ENCODE data around the gene RSPRY1. TPM values are rescaled to one million over a fixed set of nuclear protein-coding genes. Genes with fewer than 3 reads are reported as not detected.

RSPRY1 gene
- total RNA-seq, 4 donors from 2014 or later = 22.4 to 30.7 (median 25.7) TPM

DNA sequence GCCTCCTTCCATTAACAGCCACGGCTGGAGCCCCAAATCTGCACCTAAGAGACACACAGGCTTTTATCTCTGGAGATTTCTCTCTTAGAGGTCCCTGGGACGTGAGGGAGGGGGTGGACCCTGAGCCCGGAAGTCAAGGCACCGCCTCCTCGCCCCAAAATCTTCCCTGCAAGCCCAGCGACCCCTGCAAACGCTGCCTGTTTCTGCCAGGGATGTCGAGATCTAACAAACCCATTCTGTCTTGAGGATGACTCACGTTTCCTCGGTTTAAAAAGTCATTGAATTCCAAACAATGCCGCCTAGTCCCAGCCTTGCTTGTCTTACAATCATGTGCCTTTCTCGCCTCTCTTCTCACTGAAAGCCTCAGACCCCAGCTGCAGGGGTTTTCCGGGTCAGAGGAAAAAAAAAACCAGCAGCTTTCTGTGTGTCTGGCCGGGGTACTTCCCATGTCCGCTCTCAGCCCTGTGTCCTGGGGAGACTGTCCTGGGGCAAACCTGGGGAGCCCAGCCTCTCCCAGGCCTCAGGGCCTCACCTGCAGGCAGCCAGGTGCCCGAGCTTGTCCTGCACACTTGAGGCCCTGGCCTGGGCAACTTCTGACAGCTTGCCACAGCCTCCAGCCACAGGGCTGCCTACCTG, 74.3 kb downstream of the RSPRY1 start:
- peak overlapping the region in 1 of 4 donors; percentile 8 for H3K4me3 ChIP-seq
- H3K9me3 ChIP-seq = no peaks in the 10 kb centered on the region
- H3K36me3 ChIP-seq = peaks cover 8 to 26% (median 14%) of the 10 kb centered on the region in 4 donors
- H3K27ac ChIP-seq (replicated peaks in 1 of 4) = peak overlapping the region; percentile 50 to 66 (median 58)
- H3K4me1 ChIP-seq = peaks cover 9 to 19% (median 14%) of the 10 kb centered on the region in 4 donors
- WGBS = 27% methylated on average over 16 of the region's 16 CpGs
- no peak for DNase-seq (ENCODE audit: extremely low spot score)
- intact Hi-C loops (cut with DNase I) = no loop called here
- no peaks in the 10 kb centered on the region for H3K27me3 ChIP-seq
- TF ChIP-seq POLR2AphosphoS5 (IDR thresholded peaks at IDR 0.05) (peak in 1 of 2 donors; percentile 20), EP300 (IDR thresholded peaks at IDR 0.05) (no peak)

DNA sequence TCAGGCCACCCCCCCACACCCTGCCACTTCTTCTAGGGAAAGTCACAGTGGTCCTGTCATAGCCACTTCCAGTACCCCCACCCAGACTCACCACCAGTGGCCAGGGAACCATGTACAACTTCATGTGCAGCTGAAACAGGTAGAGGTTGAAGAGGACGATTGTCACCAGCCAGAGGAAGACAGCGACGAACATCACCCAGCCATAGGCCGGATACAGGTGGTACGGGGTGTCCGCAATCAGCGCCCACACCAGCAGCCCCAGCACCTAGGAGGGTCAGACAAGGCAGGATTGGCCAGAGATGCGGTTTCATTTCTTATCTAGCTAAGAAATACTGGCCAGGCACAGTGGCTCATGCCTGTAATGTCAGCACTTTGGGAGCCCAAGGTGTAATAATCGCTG, 75.7 kb downstream of the RSPRY1 start:
- Histone ChIP-seq H3K9me3 (no peaks in the 10 kb centered on the region), H3K4me1 (peaks cover 14 to 30% (median 18%) of the 10 kb centered on the region in 4 donors), H3K36me3 (peaks cover 0 to 12% (median under 1%) of the 10 kb centered on the region in 4 donors), H3K27ac (replicated peaks in 1 of 4) (no peak overlapping the region), H3K4me3 (no peak overlapping the region), H3K27me3 (no peaks in the 10 kb centered on the region)
- no peak for TF ChIP-seq POLR2A (IDR thresholded peaks at IDR 0.05; ENCODE audit: low read depth)
- no peak for TF ChIP-seq EP300 (IDR thresholded peaks at IDR 0.05)
- no peak for TF ChIP-seq POLR2AphosphoS5 (IDR thresholded peaks at IDR 0.05)
- TF ChIP-seq, protein P1, sequence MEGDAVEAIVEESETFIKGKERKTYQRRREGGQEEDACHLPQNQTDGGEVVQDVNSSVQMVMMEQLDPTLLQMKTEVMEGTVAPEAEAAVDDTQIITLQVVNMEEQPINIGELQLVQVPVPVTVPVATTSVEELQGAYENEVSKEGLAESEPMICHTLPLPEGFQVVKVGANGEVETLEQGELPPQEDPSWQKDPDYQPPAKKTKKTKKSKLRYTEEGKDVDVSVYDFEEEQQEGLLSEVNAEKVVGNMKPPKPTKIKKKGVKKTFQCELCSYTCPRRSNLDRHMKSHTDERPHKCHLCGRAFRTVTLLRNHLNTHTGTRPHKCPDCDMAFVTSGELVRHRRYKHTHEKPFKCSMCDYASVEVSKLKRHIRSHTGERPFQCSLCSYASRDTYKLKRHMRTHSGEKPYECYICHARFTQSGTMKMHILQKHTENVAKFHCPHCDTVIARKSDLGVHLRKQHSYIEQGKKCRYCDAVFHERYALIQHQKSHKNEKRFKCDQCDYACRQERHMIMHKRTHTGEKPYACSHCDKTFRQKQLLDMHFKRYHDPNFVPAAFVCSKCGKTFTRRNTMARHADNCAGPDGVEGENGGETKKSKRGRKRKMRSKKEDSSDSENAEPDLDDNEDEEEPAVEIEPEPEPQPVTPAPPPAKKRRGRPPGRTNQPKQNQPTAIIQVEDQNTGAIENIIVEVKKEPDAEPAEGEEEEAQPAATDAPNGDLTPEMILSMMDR (IDR thresholded peaks at IDR 0.05) = no peak
- DNase-seq (ENCODE audit: extremely low spot score) = no peak
- 99% methylated on average over 8 of the region's 9 CpGs for WGBS
- intact Hi-C loops (cut with DNase I) = no loop called here

DNA sequence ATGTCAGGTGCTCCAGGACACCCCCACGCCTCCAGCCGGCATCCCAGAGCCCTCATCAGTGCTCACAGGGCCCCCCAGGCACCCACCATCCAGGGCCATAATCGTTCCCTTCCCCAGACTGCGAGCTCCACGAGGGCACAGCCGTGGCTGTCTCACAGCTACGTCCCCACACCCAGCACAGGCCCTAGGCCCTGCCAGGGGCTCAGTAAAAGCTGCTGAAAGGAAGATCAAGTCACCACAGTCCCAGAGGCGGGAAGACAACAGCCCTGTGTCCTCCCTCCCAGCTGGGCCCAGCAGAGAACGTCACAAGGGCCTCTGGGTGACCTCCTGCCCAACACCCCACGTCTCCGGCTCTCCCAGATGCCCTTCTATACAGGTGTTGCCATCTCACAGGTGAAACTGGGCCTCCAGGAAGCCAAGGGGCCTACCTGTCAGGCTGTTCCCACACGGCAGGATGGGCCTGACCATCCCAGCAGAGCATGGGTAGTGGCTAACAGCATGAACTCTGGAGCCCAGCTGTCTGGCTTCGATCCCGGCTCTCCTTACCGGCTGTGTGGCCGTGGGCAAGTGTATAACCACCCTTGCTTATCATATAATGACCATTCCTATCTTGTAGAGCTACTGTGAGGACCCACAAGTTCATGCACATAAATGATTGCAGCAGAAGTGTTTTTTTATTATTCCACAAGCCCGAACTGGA, 76.9 kb downstream of the RSPRY1 start:
- no peaks in the 10 kb centered on the region for H3K27me3 ChIP-seq
- H3K4me1 ChIP-seq = peaks cover 14 to 30% (median 24%) of the 10 kb centered on the region in 4 donors
- peak overlapping the region in 1 of 4 donors; percentile 14 for H3K27ac ChIP-seq (replicated peaks in 1 of 4)
- no peak overlapping the region for H3K4me3 ChIP-seq
- 86% methylated on average over 14 of the region's 17 CpGs for WGBS
- peaks cover 0 to 3% (median 0%) of the 10 kb centered on the region in 4 donors for H3K36me3 ChIP-seq
- no peak for DNase-seq (ENCODE audit: extremely low spot score)
- TF ChIP-seq, protein P1 (IDR thresholded peaks at IDR 0.05) = no peak
- TF ChIP-seq EP300 (IDR thresholded peaks at IDR 0.05) (no peak), POLR2A (IDR thresholded peaks at IDR 0.05; ENCODE audit: low read depth) (no peak), POLR2AphosphoS5 (IDR thresholded peaks at IDR 0.05) (no peak)
- no peaks in the 10 kb centered on the region for H3K9me3 ChIP-seq
- intact Hi-C loops (cut with DNase I) = no loop called here

DNA sequence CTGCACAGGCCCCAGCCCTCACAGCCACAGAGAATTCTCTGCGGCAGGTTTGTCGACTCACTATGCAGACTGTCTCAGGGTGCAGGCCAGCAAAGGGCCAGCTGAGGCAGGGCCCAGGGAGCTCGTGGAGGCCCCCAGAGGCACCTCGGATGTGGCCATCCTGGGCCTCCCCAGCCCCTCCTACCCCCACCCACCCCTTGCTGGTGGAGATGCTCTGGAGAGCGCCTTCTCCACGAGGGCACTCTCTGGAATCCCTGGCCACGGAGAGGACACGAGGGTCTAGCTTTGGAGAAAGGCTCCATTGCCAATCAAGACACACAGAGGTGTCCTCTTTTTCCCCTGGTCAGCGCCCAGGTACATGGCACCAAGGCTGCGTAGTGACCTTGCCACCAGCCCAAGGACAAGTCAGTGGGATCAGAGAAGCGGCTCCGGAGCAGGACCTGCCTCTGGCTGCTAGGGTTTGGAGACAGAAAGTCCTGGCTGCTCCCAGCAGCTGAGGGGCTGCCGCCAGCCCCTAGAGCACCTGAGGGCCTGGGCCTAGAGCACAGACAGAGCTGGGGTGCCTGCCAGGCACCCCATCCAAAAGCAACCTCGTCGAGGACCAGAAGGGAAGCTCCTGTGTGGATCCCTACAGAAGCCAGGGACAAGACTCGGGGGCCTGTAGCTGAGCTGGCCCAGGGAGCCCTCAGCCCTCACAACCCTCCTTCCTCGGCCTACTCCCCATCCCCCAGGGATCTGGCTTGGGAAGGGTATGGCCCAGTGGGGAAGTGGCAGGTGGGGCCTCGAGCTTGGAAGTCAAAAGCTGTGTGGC, 77.6 kb downstream of the RSPRY1 start:
- no peak overlapping the region for H3K4me3 ChIP-seq
- H3K36me3 ChIP-seq = no peaks in the 10 kb centered on the region
- H3K9me3 ChIP-seq = no peaks in the 10 kb centered on the region
- no peak overlapping the region for H3K27ac ChIP-seq (replicated peaks in 1 of 4)
- intact Hi-C loops (cut with DNase I) = no loop called here
- no peak for TF ChIP-seq POLR2A (IDR thresholded peaks at IDR 0.05; ENCODE audit: low read depth)
- TF ChIP-seq, protein P1 (IDR thresholded peaks at IDR 0.05) = no peak
- TF ChIP-seq EP300 (IDR thresholded peaks at IDR 0.05) = no peak
- TF ChIP-seq POLR2AphosphoS5 (IDR thresholded peaks at IDR 0.05) = no peak
- no peak for DNase-seq (ENCODE audit: extremely low spot score)
- WGBS = 90% methylated on average over 10 of the region's 18 CpGs
- H3K4me1 ChIP-seq = peaks cover 14 to 30% (median 24%) of the 10 kb centered on the region in 4 donors
- no peaks in the 10 kb centered on the region for H3K27me3 ChIP-seq

DNA sequence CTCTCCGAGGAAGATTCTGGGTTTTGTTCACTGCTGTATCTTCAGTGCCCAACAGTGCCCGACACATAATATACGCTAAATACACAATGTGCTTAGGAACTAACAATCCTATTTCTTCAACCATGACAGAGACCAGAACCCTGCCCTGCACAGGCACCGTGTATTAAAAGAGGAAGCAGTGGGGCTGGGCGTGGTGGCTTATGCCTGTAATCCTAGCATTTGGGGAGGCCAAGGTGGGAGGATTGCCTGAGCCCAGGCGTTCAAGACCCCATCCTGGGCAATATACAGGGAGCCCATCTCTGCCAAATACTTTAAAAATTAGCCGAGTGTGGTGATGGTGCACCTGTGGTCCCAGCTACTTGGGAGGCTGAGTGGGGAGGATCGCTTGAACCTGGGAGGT, 78.3 kb downstream of the RSPRY1 start:
- Histone ChIP-seq H3K36me3 (no peaks in the 10 kb centered on the region), H3K9me3 (no peaks in the 10 kb centered on the region), H3K4me3 (no peak overlapping the region), H3K4me1 (peaks cover 14 to 30% (median 26%) of the 10 kb centered on the region in 4 donors), H3K27ac (replicated peaks in 1 of 4) (no peak overlapping the region), H3K27me3 (no peaks in the 10 kb centered on the region)
- no peak for TF ChIP-seq EP300 (IDR thresholded peaks at IDR 0.05)
- no peak for TF ChIP-seq POLR2AphosphoS5 (IDR thresholded peaks at IDR 0.05)
- TF ChIP-seq, protein P1 (IDR thresholded peaks at IDR 0.05) = no peak
- no peak for TF ChIP-seq POLR2A (IDR thresholded peaks at IDR 0.05; ENCODE audit: low read depth)
- 82% methylated on average over 8 of the region's 8 CpGs for WGBS
- intact Hi-C loops (cut with DNase I) = no loop called here
- DNase-seq (ENCODE audit: extremely low spot score) = no peak

All from esophagus muscularis mucosa (tissue), 4 donors.